RCC 7860 (cell line): ENCODE measurements around the gene P2RX6.
"Not testable (repeated sequence)": the region's sequence is repeated elsewhere in the genome, so short reads cannot be mapped to it uniquely, and the experiment has no call there.

Source experiments
- DNase-seq: peaks from one replicate; pipeline ENCODE4 v3.0.0-alpha.2; 2015; ENCODE audit warnings: low spot score
- FAIRE-seq: peaks from 2 replicates; lab custom pipeline; 2012; peaks lifted over from hg19 to GRCh38; lab: Jason Lieb, UNC

Gene P2RX6

GRCh38 chr22:21030621-21031544 is 15.9 kb downstream of the P2RX6 start:
- no peak for DNase-seq
- FAIRE-seq: no peak

GRCh38 chr22:21031545-21032036 is 16.6 kb downstream of the P2RX6 start:
- FAIRE-seq (no peak), DNase-seq (no peak)

- no peak for FAIRE-seq
- DNase-seq: no peak
These were observed 17.3 kb downstream of the P2RX6 start, which contains the start of gene SLC7A4 for GRCh38 chr22:21032037-21032867. SLC7A4 (minus strand) TSS chr22:21032561; CDS start chr22:21031812, 749 bp downstream.

GRCh38 chr22:21032868-21033688 is 18.1 kb downstream of the P2RX6 start:
- DNase-seq (no peak), FAIRE-seq (no peak)

- DNase-seq: no peak
- no peak for FAIRE-seq
These were observed 18.9 kb downstream of the P2RX6 start for GRCh38 chr22:21033895-21034294.

GRCh38 chr22:21034989-21035388 is 20.0 kb downstream of the P2RX6 start:
- DNase-seq (no peak), FAIRE-seq (no peak)

- FAIRE-seq: no peak
- no peak for DNase-seq
These were observed 23.4 kb downstream of the P2RX6 start for GRCh38 chr22:21038405-21038804.

GRCh38 chr22:21039158-21039557 is 24.2 kb downstream of the P2RX6 start:
- FAIRE-seq, DNase-seq: not testable (repeated sequence)

- no peak for DNase-seq
- FAIRE-seq: no peak
These were observed 27.0 kb downstream of the P2RX6 start for GRCh38 chr22:21041937-21042336.

GRCh38 chr22:21042978-21043859 is 28.3 kb downstream of the P2RX6 start:
- DNase-seq: peak; percentile 30
- FAIRE-seq: no peak

- no peak for FAIRE-seq
- no peak for DNase-seq
These were observed 29.0 kb downstream of the P2RX6 start for GRCh38 chr22:21043860-21044535.

GRCh38 chr22:21044931-21045584 is 30.1 kb downstream of the P2RX6 start:
- FAIRE-seq: no peak

GRCh38 chr22:21045585-21046294 is 30.8 kb downstream of the P2RX6 start, which contains the start of gene LRRC74B:
LRRC74B (plus strand) TSS chr22:21045946; CDS start chr22:21045987, 41 bp downstream.
- no peak for FAIRE-seq

More at GRCh38 chr22:21044931-21045584, 30.1 kb downstream of the P2RX6 start:
- peak; percentile 11 for DNase-seq

GRCh38 chr22:21047035-21047661 is 32.2 kb downstream of the P2RX6 start:
- DNase-seq: no peak
- no peak for FAIRE-seq

More at GRCh38 chr22:21045585-21046294, 30.8 kb downstream of the P2RX6 start, which contains the start of gene LRRC74B:
- peak; percentile 73 for DNase-seq

GRCh38 chr22:21047730-21048129 is 32.8 kb downstream of the P2RX6 start:
- FAIRE-seq (no peak), DNase-seq (no peak)

- FAIRE-seq, DNase-seq: not testable (repeated sequence)
These were observed 33.5 kb downstream of the P2RX6 start for GRCh38 chr22:21048448-21048847.

GRCh38 chr22:21048965-21049364 is 34.0 kb downstream of the P2RX6 start:
- not testable (repeated sequence) for FAIRE-seq, DNase-seq
